Tibial nerve (tissue), 4 donors: ENCODE measurements around the gene SMIM44.

Experiments
- CTCF ChIP-seq, 5 experiments: fragments of 200-600 bp in 3 of 5; fragments of 450-650 bp in 2 of 5; sonication (generic) in 3 of 5; IDR thresholded peaks; one replicate each; pipeline ENCODE4 v1.5.1; 2016 to 2019; ENCODE audit warnings: antibody characterized with exemption in 5 of 5, mild to moderate bottlenecking in 3 of 5, moderate library complexity in 2 of 5
- EP300 ChIP-seq, 2 donors: sonication (generic); formaldehyde crosslinking; IDR thresholded peaks; one replicate each; pipeline ENCODE4 v1.6.1; 2017; ENCODE audit warnings: antibody characterized with exemption in 2 of 2, mild to moderate bottlenecking in 1 of 2
- POLR2A ChIP-seq, 2 donors: fragments of 450-650 bp; IDR thresholded peaks; one replicate each; pipeline ENCODE4 v1.6.1; 2017; ENCODE audit warnings: antibody characterized with exemption in 2 of 2, mild to moderate bottlenecking in 2 of 2, moderate library complexity in 2 of 2

DNA sequence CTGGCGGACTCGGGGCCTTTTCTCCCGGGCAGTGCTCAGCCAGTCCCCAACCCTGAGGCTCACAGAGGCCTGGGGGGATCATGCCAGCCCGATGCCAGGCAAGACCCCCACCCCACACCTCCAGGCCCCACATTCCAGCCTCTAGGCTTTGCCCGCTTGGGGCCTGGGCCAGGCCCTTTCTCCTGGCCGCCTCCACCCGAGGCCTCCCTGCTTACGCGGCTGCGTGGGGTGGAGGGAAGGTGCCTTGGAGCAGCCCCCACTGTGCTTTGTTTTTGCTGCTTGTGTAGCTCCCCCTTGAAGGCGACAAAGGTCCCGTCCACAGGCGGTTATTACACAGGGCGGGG lies 41.3 kb downstream of the SMIM44 start:
- TF ChIP-seq CTCF (IDR thresholded peaks at IDR 0.05), result no peak
- no peak for TF ChIP-seq POLR2A (IDR thresholded peaks at IDR 0.05)
- no peak for TF ChIP-seq EP300 (IDR thresholded peaks at IDR 0.05)
